Stimulated activated CD4-positive, alpha-beta T cell treated with anti-CD3 and anti-CD28 coated beads, Interleukin-4, amount 100 ng/mL, for 24 hours (primary cell): ENCODE data around the gene NPEPL1.
"Not testable (repeated sequence)": the region's sequence is repeated elsewhere in the genome, so short reads cannot be mapped to it uniquely, and the experiment has no call there.

Experiments used
- DNase-seq: peaks from one replicate; pipeline ENCODE4 v3.0.0-alpha.2; 2020

NPEPL1 gene

GRCh38 chr20:58715801-58716475, 23.3 kb downstream of the NPEPL1 start:
- DNase-seq = peak; percentile 2

DNA sequence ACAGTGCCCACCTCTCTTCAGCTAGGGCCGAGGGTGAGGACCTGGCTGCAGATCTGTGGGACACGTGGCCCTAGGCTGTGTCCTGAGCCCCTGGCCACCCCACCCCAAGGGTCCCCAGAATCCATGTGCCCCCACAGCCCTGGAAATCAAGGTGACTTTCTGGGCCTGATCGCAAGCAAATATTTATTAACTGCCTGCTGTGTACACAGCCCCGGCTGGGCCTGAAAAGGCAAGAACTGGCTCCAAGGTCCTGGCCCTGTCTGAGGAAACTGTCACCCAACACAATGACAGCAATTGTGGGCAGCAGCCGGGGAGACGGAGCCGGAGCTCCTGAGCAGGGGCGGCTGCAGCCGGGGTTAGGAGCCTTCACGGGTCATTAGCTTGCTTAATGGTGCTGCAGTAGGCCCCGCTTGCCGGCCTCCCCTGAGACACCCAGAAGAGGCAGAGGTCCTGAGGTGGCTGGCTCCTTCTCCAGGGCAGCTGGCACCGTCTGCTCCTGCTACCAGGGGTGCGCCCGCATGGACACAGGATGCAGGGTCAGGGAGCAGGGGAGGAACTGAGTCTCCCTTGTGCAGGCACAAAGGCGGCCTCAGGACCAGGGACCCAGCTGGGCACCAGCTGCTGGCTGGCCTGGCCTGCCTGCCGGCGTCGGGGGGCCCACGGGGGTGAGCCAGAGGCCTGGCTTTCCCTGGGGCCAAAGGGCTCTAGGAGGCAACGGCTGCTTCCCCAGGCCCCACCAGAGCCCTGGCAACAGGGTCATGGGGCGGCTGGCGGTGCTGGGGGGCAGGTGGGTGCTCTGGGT, 24.1 kb downstream of the NPEPL1 start:
- DNase-seq = peak; percentile 1

- no peak for DNase-seq
These were observed 24.9 kb downstream of the NPEPL1 start for GRCh38 chr20:58717278-58718091.

- peak; percentile 2 for DNase-seq
These were observed 25.5 kb downstream of the NPEPL1 start for GRCh38 chr20:58718121-58718563.

DNA sequence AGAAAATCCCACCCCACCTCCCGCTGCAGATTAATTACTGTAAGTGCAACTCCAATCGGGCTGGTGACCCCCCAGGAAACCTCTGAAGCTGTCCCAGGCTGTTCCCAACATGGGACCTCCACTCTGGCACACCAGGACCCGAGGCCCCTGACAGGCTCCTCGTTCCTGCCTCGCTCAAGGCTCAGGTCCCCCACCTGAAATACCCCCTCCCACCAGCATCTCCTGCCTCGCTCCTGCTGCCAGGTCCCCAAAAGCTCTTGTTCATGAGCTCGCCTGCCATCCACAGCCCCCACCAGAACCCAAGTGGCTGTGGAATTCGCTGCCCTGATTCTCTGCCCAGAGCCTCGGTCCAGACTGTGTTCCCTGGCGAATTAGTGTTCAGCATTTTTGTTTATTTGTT, 26.1 kb downstream of the NPEPL1 start:
- DNase-seq = no peak

DNA sequence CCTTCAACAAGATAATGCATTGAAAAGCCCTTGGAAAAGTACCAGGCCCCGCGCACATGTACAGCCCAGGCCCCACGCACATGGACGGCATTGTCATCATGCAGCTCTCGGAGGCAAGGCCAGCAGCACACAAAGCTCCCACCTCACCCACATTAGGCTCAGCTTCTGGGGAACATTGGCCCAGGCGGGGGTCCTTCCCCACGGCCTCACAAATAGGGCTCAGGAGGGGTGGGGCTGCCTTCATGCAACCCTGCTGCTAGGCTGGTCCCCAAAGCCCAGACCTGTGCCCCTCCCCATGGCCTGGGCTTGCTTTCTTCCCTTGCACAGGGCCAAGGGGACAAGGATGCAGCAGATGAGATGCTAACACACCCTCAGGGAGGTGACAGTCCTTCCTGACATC, 26.7 kb downstream of the NPEPL1 start:
- DNase-seq = no peak

GRCh38 chr20:58719971-58720371, 27.4 kb downstream of the NPEPL1 start:
- no peak for DNase-seq

- DNase-seq = no peak
These were observed 28.3 kb downstream of the NPEPL1 start for GRCh38 chr20:58720890-58721289.

GRCh38 chr20:58721951-58722778, 29.6 kb downstream of the NPEPL1 start:
- no peak for DNase-seq

GRCh38 chr20:58722877-58723627, 30.5 kb downstream of the NPEPL1 start:
- no peak for DNase-seq

- DNase-seq = no peak
These were observed 31.0 kb downstream of the NPEPL1 start for GRCh38 chr20:58723628-58723984.

- DNase-seq = not testable (repeated sequence)
These were observed 33.6 kb downstream of the NPEPL1 start for GRCh38 chr20:58726156-58726555.

GRCh38 chr20:58731192-58731591, 38.6 kb downstream of the NPEPL1 start:
- no peak for DNase-seq

DNA sequence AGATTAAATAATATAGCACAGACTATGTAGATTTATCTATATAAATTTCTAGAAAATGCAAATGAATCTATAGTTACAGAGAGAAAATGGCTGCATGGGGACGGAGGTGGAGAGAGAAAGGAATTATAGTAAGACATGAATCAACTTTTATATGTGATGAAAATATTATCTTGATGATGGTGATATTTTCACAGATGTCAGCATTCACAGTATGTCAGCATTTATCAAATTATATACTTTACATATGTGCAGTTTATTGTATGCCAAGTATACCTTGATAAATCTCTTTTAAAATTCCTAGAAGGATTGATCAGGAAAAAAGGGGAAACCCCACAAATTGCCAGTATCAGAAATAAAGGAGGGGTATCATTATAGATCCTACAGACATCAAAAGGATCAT, 44.6 kb downstream of the NPEPL1 start:
- no peak for DNase-seq

GRCh38 chr20:58740356-58741308, 48.0 kb downstream of the NPEPL1 start:
- DNase-seq = no peak

- no peak for DNase-seq
These were observed 48.8 kb downstream of the NPEPL1 start for GRCh38 chr20:58741384-58741783.

GRCh38 chr20:58742668-58743566, 50.3 kb downstream of the NPEPL1 start:
- DNase-seq = no peak

DNA sequence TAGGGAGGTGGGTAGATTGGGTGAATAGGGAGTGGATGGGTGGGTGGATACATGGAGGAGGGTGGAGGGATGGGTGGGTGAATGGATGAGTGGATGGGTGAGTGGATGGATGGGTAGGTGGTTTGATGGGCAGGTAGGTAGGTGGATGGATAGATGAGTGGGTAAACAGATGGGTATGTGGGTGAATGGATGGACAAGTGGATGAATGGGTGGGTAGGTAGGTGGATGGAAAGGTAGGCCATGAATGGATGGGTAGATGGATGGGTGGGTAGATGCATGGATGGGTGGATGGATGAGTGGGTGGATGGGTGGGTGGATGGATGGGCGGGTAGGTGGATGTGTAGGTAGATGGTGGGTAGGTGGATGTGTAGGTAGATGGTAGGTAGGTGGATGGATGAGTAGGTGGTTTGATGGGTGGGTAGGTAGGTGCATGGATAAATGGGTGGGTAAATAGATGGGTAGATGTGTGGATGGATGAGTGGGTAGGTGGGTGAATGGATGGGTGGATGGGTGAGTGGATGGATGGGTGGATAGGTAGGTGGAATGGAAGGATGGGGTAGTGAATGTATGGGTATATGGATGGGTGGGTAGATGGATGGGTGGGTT, 51.4 kb downstream of the NPEPL1 start:
- no peak for DNase-seq

GRCh38 chr20:58744836-58745235, 52.2 kb downstream of the NPEPL1 start:
- no peak for DNase-seq
